HG03575 (cell line): Measurements from ENCODE around the gene PRKCH.

Experiments used
- ATAC-seq: cut with Tn5 transposase; IDR thresholded peaks from one replicate; pipeline ENCODE4 v1.9.1; 2021; ENCODE audit not compliant: unreplicated experiment, insufficient number of reproducible peaks, low FRiP score; ENCODE audit errors: extremely low read depth

PRKCH gene

GRCh38 chr14:61489512-61489911 lies 168.1 kb downstream of the PRKCH start:
- no peak for ATAC-seq

- no peak for ATAC-seq
Observed at GRCh38 chr14:61489932-61490331, 168.6 kb downstream of the PRKCH start.

- no peak for ATAC-seq
Observed at GRCh38 chr14:61491224-61491623, 169.8 kb downstream of the PRKCH start.

GRCh38 chr14:61491876-61492434 lies 170.6 kb downstream of the PRKCH start:
- no peak for ATAC-seq

DNA sequence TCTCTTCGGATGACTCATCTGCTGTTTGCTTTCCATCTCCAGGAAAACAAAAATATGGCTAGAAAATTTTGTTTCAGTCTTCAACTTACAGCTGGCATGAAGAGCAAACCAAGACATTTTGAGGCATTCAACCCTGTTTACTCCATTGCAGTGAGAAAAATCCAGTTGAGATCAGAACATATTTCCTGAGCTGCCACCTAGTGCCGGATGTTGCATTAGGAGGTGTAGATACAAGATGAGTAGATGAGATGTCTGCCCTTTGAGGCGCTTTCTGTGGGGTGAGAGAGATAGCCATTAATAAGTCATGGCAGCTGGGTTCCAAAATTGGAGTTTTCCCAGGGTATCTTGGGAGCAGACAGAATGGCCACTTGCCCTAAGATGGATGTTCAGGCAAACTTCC lies 171.1 kb downstream of the PRKCH start:
- no peak for ATAC-seq

GRCh38 chr14:61493239-61493638 lies 171.9 kb downstream of the PRKCH start:
- no peak for ATAC-seq

DNA sequence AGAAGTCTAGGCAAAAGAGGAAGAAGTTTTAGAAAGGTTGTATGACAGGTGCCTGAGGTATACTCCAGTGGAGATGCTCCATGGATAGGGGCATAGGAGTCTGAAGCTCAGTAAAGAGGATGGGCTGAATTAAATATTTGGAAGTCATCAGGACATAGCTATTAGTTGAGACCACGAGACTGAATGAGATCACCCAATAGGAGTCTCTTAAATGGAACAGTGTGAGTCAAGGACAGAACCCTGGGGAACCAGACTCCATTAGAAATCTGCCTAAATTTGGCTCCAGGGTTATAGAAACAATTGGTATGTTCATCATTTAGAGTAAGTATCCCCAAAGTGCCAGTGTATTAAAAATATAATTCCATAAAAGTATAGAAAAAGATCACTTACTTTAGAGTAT lies 172.6 kb downstream of the PRKCH start:
- ATAC-seq, result no peak

DNA sequence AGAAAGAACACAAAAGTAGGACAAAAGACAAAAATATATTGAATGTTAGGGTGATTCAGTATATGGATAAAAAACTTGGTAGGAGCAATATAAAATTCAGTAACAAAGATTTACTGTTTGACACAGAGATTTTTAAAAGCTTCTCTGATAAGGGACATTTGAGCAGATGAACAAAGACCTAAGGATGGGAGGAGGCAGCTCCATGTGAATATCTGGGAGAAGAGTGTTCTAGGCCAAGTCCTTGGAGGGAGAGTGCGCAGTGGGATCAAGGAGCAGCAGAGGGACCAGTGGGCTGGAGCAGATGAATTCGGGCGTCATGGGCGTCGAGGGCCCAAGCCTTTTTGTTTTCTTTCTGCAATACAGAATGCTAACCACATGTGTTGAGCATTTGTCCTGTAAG lies 174.4 kb downstream of the PRKCH start:
- ATAC-seq, result no peak

DNA sequence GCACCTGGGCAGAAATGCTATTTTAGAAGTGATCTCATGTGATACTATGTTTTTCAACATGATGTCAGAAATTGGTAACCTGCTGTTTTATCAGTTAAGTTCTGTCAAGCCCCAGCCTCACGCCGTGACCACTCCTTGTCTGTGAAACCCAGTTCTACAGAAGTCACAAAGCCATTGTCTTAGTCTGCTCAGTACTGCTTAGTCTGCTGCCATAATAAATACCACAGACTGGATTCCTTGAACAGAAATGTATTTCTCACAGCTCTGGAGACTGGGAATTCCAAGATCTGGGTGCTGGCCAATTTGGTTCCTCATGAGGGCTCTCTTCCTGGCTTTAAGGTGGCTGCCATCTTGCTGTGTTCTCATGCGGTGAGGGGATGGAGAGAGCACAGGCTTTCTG lies 176.9 kb downstream of the PRKCH start:
- no peak for ATAC-seq

DNA sequence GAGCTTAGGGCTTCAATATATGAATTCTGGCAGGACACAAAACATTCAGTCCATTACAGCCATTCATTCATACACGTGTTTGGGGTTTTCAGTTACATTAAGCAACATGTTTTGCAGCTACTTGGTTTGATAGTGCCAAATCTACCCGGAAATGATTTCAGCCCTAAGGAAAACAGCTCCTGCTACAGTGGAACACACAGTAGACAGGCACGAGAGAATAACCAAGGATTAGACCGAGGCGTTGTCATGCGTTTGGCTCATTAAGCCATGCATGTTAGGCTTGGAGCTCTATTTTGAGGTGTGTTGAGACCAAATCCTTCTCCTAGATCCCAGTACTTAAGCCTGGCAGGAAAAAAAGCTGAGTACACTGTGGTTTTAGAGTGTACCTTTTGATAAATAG lies 177.4 kb downstream of the PRKCH start:
- no peak for ATAC-seq

DNA sequence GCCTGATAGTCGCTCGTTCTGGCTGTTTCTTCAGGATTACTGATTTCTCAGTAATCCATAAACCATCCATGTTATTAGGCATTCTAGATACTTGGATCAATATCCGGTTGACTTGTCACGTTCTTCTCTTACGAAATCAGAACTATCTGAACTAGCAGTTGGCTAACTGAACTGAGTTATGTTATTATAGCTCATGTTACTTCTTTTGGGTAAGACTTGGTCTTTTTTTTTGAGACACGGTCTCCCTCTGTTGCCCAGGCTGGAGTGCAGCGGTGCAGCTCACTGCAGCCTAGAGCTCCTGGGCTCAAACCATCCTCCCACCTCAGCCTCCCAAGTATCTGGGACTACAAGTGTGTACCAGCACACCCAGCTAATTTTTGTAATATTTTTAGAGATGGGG lies 178.6 kb downstream of the PRKCH start:
- ATAC-seq, result no peak

DNA sequence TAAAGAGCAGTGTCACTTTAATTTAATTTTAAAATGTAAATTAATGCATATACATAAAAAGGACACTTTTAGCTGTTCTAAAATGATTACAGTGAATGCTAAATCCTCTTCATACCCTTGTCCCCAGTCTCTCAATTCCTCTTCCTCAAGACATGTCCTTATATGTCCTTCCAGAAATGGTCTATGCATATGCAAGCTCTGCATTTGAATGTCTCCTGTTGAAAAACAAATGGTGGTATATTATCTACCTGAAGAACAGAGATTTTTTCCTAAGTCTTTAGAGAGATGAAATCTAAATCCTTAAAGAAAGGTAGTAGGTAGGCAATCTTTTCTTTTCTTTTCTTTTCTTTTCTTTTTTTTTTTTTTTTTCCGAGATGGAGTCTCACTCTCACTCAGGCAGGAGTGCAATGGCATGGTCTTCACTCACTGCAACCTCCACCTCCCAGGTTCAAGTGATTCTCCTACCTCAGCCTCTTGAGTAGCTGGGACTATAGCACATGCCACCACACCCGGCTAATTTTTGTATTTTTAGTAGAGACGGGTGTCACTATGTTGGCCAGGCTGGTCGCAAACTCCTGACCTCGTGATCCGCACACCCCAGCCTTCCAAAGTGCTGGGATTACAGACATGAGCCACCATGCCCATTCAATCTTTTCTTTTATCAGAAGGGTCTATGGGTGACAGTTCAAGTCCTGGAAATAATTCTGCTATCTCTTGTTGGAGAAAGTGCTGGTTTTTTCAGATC lies 180.5 kb downstream of the PRKCH start:
- ATAC-seq, result no peak

- no peak for ATAC-seq
Observed at GRCh38 chr14:61502459-61503093, 181.2 kb downstream of the PRKCH start.

GRCh38 chr14:61503167-61503801 lies 181.9 kb downstream of the PRKCH start:
- ATAC-seq, result peak; percentile 59

DNA sequence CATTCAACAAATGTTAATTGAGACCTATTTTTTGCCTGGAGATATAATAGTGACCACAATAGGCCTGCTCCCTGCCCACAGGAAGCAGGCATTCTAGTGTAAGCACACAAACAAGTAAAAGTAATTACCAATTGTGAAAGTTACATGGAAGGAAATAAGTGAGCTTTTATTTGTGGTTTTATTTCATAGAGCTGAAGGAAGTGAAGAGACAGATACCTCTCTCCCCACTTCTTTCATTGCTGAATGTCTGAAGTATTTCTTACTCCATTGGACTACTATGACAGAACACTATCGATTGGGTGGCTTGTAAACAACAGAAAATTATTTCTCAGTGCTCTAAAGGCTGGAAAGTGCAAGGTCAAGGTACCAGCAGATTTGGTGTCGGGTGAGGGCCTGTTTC lies 183.5 kb downstream of the PRKCH start:
- no peak for ATAC-seq

DNA sequence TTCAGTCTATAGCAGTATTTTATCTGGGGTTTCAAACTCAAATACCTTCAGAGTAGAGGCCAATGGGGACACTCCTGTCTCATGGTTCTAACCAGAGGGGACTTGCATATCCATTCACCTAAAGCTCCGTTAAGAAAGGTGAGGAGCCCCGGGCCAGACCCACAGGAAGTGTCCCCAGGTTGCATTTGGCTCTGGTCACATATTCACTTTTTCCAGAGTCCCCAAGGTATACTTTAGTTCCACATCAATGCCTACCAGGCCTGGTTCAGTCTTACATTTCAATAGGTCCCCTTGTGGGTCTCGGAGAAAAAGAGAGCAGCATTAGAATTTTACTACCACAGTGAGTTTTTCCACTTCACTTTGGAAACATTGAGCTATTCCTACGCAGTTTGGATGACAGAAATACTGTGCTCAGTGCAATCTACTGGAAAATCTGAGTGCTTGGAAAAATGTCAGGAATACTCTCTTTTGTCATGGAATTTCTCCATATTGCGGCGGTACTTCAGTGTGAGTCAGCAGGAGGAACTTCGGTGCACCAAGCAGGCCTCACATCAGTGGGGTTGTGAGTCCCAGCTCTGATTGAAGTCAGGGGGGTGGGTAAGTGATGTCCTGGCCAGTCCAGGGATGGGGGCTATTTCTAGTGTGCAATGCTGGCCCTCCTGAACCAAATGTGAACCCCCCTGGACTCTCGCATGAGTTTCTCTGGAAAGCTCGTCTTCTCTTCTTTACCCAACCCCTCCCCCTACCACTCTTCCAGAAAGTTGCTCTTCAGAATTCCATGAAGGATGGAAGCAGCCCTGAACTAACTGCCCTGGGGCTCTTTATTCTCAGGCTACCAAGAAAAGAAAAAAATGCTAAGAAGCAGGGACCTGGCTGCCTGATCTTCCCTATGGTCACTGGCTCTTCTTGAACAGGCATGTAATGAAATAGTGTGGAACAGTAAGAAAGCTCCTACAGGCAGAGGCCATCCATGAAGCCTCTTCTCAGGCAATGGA lies 184.7 kb downstream of the PRKCH start:
- no peak for ATAC-seq

DNA sequence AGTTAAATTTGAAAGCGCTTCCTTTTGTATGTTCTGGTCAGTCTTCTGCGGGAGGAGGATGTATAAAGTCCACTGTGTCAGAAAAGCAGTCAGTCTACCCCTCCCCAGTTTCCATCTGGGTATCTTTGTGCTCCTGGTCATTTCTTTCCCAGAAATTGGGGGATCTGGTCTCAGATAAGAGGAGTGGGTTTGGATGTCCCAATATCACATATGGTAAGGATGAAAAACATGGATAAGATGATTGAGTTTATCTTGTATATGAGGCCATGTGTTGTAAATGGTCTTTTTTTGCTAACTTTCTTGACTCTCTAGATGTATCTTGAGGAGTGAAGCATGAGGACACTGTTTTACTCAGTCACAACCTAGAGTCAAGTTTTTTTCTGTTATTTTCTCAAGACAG lies 187.1 kb downstream of the PRKCH start:
- no peak for ATAC-seq

DNA sequence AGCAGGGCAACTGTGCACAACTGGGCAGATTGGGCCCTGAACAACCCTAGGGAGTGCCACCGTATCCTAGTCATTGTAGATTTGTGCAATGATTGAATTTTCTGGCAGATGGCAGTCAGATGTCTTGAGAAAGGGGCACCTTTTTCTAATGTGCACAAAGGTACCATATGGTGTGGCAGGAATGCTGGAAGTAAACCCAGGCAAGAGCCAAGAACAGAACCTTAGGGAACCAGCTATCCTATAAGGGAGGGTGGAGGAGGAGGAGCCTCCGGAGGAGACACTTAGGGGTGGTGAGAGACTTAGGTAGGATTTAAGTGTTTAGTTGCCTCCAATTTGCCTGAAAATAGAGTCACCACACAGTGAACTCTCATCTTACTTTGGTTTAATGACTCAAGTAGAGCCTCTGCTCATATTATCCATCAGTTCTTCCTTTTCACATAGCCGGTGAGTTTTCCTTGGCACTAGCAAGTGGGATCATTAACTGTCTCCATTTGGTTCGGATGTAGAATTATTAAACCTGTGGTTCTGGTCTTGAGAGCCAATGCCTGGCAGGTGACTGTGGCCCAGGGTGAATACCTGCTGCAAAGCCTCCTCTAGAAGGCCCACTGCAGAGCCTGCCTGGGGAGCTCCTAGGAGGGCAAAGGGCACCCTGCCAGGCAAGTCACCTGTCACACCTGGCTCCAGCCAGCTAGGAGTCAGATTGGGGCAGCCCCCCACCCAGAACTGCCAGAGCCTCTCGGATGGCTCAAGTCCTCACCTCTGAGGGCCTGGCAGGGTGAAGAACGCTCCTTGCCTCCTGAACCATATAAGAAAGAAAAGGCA lies 189.6 kb downstream of the PRKCH start:
- no peak for ATAC-seq
